Cardiac muscle cell (in vitro differentiated cells and primary cell): ENCODE results near the gene PPP1R3C. TPM values are rescaled to one million over a fixed set of nuclear protein-coding genes. Genes with fewer than 3 reads are reported as not detected.
A peak's percentile ranks its signal among the peaks of the same experiment; 100 is the strongest.

Source experiments
- DNase-seq, 2 donors: peaks; one replicate each; pipeline versions ENCODE4 v3.0.0 to v3.0.0-alpha.2; 2010 to 2017; ENCODE audit warnings: low read depth in 1 of 2, low spot score in 1 of 2
- H3K27ac ChIP-seq: fragments of 200-600 bp; sonication (generic); 2 replicates; pipeline ENCODE4 v1.5.1; 2016
- H3K27me3 ChIP-seq: fragments of 200-600 bp; sonication (generic); 2 replicates; pipeline ENCODE4 v1.6.0; 2016; ENCODE audit warnings: control low read depth
- H3K36me3 ChIP-seq: fragments of 200-600 bp; sonication (generic); 2 replicates; pipeline ENCODE4 v1.5.1; 2016; ENCODE audit warnings: control low read depth
- H3K4me1 ChIP-seq: fragments of 200-600 bp; sonication (generic); 2 replicates; pipeline ENCODE4 v1.8.1; 2017; ENCODE audit warnings: low read depth, mild to moderate bottlenecking, mixed run types
- H3K4me3 ChIP-seq: fragments of 200-600 bp; sonication (generic); 2 replicates; pipeline ENCODE4 v1.5.1; 2016; ENCODE audit warnings: mild to moderate bottlenecking
- H3K9me3 ChIP-seq: fragments of 200-600 bp; sonication (generic); 2 replicates; pipeline ENCODE4 v1.5.1; 2017; ENCODE audit warnings: low read depth, mild to moderate bottlenecking, control low read depth
- CTCF ChIP-seq: IDR thresholded peaks from 2 replicates; pipeline ENCODE4 v1.5.1; 2012; ENCODE audit warnings: low read depth, mild to moderate bottlenecking, low read length
- polyA plus RNA-seq: library from polyadenylated mRNA; unstranded; fragments of >200 nt; fragmentation: Nextera tagmentation; extraction: Ambion mirVana; gene quantifications from 2 replicates; pipeline ENCODE4 v1.2.1, GENCODE V29; 2016
- total RNA-seq: library from RNA; depleted of rRNA; stranded (reverse); fragments of >200 nt; gene quantifications from 2 replicates; pipeline ENCODE4 v1.2.3, GENCODE V29; 2016

PPP1R3C gene
- total and polyA plus RNA-seq, 2 experiments from 2014 or later: 52.1 to 90.7 TPM

GRCh38 chr10:91587710-91588638 is 44.9 kb downstream of the PPP1R3C start:
- H3K36me3 ChIP-seq: no peaks in the 10 kb centered on the region
- no peaks in the 10 kb centered on the region for H3K27me3 ChIP-seq
- DNase-seq: peak; percentile 25 to 82
- no peak overlapping the region for H3K4me3 ChIP-seq
- peak overlapping the region; percentile 96 for H3K27ac ChIP-seq
- peaks cover 65% of the 10 kb centered on the region for H3K4me1 ChIP-seq
- TF ChIP-seq CTCF: no peak
- H3K9me3 ChIP-seq: no peaks in the 10 kb centered on the region

GRCh38 chr10:91582153-91582554 is 50.7 kb downstream of the PPP1R3C start:
- DNase-seq: peak in 1 of 2 donors; percentile 68
- Histone ChIP-seq H3K36me3 (no peaks in the 10 kb centered on the region), H3K27me3 (no peaks in the 10 kb centered on the region), H3K4me1 (peaks cover 29% of the 10 kb centered on the region), H3K4me3 (no peak overlapping the region), H3K27ac (peak overlapping the region; percentile 72), H3K9me3 (no peaks in the 10 kb centered on the region)
- no peak for TF ChIP-seq CTCF

GRCh38 chr10:91579329-91579985 is 53.4 kb downstream of the PPP1R3C start:
- no peak overlapping the region for H3K27ac ChIP-seq
- DNase-seq: no peak
- H3K9me3 ChIP-seq: no peaks in the 10 kb centered on the region
- H3K4me1 ChIP-seq: peaks cover 40% of the 10 kb centered on the region
- H3K4me3 ChIP-seq: no peak overlapping the region
- no peak for TF ChIP-seq CTCF
- H3K36me3 ChIP-seq: no peaks in the 10 kb centered on the region
- H3K27me3 ChIP-seq: no peaks in the 10 kb centered on the region

Other genes starting within 250 kb of the PPP1R3C start
- gene HECTD2, start 222.7 kb downstream of the PPP1R3C start, total RNA-seq: 6.5 and 6.7 TPM in 2 replicates
- 8.2 and 8.5 TPM in 2 replicates for gene HECTD2, start 222.7 kb downstream of the PPP1R3C start, polyA plus RNA-seq
- 33.0 and 52.9 TPM in 2 replicates for gene TNKS2, start 165.4 kb upstream of the PPP1R3C start, total RNA-seq
- 22.8 and 37.1 TPM in 2 replicates for gene TNKS2, start 165.4 kb upstream of the PPP1R3C start, polyA plus RNA-seq